ENCODE measurements around the gene SPRR5.

Gene SPRR5, protein sequence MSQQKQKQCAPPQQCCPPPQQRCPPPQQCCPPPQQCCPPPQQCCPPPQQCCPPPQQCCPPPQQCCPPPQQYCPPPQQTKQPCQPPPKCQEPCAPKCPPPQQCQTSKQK

DNA sequence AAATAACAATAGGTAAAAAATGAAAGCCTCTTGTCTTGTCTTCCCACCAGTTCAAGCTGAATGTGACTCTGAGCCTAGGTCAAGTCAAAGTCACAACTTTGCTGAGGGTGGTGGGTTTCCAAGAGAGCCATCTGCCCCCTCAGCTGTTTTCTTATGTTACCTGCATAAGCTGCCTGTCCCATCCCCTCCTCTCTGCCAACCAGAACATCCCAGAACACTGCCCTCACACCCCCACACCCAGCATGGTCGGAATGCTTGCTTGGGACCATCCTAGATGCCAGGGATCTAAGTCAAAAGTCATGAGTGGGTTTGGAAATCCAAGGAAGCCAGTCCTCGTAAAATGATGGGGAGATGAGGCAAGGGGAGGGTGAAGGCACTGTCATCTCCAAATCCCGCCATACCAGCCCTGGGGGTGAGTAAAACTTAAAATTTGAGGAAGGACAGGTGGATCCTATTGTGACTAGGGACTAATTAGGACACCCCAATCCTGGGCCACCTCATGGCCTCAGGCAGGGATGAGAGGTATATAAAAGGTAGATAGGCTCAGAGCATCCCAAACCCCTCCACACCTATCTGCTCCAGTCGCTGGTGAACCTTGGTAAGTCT lies at the start of gene SPRR5:
Gene SPRR5 (plus strand): TSS at position 556 of the 606 bp plus-strand sequence. CDS start 1,349 bp downstream, outside the sequence.
- DNase-seq (ENCODE audit: low spot score) (no peak), FAIRE-seq (no peak)

GRCh38 chr1:152899027-152899426 lies 48.0 kb upstream of the SPRR5 start:
- DNase-seq (ENCODE audit: low spot score) (no peak), FAIRE-seq (no peak)

GRCh38 chr1:152899883-152900282 lies 47.1 kb upstream of the SPRR5 start:
- DNase-seq (ENCODE audit: low spot score) (no peak), FAIRE-seq (no peak)

DNA sequence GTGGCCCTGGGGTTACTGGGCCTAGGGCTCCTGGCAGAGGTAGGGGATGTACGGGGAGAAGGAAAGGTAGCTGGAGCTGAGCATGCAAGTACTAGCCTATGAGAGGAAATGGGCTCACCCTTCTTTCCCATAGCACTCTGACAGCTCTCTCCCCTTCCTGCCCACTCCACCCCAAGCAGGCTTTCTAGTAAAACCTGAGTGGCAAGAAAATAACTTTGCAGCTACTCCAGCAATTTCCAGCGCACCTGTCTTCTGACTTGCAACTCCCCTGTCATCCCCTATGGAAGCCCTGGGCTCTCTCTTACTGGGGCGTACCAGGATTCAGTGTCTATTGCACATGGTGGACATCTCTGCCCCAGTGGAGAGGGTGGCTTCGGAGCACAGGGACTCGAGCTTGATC lies 45.4 kb upstream of the SPRR5 start:
- DNase-seq (ENCODE audit: low spot score): no peak
- no peak for FAIRE-seq

DNA sequence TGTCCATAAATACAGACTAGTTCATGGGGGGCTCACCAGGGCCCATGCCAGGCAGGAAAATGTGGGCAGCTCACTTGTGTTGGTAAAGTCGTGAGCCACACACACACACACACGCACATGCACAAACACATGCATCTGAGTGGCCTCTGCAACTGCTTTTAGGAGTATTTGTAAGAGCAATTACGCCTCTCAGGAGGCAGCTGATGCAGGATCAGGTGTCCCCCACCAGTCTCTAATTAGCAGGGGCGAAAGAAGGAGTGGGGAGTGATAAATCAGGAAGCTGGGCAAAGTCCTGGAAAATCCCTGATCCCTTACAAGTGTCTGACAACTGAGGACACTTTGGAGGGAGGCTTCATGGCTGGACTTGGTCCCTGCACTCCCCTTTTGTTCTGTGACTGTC lies 44.4 kb upstream of the SPRR5 start:
- DNase-seq (ENCODE audit: low spot score) (no peak), FAIRE-seq (no peak)

- FAIRE-seq: no peak
Observed at GRCh38 chr1:152904688-152905440, 42.1 kb upstream of the SPRR5 start.

DNA sequence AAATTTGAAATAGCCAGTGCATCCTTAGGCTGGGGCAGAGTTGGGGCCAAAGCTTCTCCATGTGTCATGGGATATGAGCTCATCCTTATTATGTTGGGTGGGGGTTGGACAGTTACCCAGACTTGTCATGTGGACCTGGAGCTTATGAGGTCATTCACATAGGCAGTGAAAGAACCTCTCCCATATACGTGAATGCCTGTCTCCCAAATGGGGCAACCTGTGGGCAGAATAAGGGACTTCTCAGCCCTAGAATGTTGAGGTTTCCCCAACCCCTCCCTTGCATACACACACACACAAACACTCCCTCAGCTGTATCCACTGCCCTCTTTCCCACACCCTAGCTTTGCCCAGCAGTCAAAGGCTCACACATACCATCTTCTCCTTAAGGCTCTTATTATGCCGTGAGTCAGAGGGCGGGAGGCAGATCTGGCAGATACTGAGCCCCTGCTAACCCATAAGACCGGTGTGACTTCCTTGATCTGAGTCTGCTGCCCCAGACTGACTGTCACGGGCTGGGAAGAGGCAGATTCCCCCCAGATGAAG lies 40.9 kb upstream of the SPRR5 start:
- DNase-seq (ENCODE audit: low spot score): peak; percentile 57
- FAIRE-seq: no peak

More at GRCh38 chr1:152904688-152905440, 42.1 kb upstream of the SPRR5 start:
- DNase-seq (ENCODE audit: low spot score): no peak

DNA sequence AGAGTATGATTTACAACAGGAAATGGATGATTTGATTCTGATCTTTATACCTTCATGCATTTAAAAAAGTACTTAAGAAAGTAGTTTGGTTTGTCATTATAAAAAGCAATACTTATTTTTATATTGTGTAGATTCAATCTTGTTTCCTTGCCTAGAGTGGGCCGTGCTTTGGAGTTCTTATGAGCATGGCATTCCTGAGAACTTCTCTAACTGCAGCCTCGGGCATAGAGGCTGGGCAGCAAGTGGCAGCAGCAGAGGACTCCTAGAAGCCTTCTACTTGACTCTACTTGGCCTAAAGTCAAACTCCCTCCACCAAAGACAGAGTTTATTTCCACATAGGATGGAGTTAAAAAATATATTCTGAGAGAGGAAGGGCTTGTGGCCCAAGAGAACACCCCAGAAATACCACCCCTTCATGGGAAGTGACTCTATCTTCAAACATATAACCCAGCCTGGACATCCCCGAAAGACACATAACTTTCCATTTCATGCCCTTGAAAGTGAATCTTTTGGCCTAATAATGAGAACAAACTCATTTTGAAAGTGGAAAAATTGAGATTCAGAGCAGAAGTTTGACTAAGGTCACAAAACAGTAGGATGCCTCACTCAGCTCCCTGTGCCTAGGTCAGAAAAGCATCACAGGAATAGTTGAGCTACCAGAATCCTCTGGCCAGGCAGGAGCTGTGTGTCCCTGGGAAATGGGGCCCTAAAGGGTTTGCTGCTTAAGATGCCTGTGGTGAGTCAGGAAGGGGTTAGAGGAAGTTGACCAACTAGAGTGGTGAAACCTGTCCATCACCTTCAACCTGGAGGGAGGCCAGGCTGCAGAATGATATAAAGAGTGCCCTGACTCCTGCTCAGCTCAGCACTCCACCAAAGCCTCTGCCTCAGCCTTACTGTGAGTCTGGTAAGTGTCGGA lies 39.1 kb upstream of the SPRR5 start, which contains the start of gene IVL:
Gene IVL (plus strand): TSS at position 861 of the 916 bp plus-strand sequence. CDS start 1,252 bp downstream, outside the sequence.
- DNase-seq (ENCODE audit: low spot score) (no peak), FAIRE-seq (no peak)

DNA sequence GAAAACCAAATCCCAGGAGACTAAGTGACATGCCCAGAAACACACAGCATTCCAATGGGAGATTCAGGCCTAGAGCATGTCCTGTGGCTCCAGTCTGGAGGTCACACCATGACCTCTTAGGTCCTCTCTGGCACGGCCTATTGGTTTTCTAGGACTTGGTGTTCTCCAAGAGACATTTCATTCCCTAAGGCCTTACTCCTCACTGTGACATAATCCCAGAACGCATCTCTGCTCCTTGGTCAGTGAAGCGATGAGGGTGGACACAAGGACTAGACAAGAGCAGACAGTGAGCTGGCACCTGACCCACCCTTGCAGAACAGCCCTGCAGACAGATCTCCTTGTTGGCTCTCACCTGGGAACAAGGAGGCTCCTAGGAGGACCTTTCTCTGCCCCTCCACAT lies 37.8 kb upstream of the SPRR5 start:
- FAIRE-seq (no peak), DNase-seq (ENCODE audit: low spot score) (peak; percentile 17)

DNA sequence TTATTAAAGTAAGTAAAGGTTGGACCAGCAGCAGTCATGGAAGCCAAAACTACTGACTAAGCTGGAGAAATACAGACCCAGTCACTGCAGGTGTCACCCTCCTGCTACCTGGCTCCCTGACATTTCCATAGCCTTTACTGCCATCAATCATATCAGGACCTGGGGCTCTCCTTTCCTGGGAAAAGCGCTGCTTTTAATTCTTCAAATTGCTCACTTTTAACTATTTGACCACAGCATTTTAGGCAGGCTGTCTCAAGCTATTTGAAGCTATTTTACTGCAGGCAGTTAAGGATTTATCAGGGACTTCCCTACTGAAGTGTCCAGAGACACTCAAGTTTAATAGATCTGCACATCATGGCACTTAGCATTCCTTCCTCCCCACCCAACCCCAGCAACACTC lies 34.5 kb upstream of the SPRR5 start:
- DNase-seq (ENCODE audit: low spot score) (no peak), FAIRE-seq (no peak)

GRCh38 chr1:152912900-152913299 lies 34.1 kb upstream of the SPRR5 start:
- DNase-seq (ENCODE audit: low spot score) (no peak), FAIRE-seq (no peak)

DNA sequence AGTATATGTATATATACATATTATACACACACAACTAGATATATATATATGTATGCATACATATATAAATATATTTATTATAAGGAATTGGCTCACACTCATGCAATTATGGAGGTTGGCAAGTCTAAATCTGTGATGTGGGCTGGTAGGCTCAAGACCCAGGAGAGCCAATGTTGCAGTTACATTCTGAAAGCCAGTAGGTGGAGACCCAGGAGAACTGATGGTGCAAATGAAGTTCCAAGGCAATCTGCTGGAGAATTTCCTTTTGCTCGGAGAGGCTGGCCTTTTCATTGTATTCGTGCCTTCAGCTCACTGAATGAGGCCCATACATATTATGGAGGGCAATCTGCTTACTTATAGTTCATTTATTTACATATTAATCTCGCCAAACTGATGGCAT lies 29.2 kb upstream of the SPRR5 start:
- FAIRE-seq: no peak
- DNase-seq (ENCODE audit: low spot score): no peak

GRCh38 chr1:152919071-152919470 lies 27.9 kb upstream of the SPRR5 start:
- FAIRE-seq (no peak), DNase-seq (ENCODE audit: low spot score) (no peak)

- FAIRE-seq (no peak), DNase-seq (ENCODE audit: low spot score) (no peak)
Observed at GRCh38 chr1:152924191-152924590, 22.8 kb upstream of the SPRR5 start.

- FAIRE-seq (no peak), DNase-seq (ENCODE audit: low spot score) (no peak)
Observed at GRCh38 chr1:152926091-152926490, 20.9 kb upstream of the SPRR5 start.

- FAIRE-seq: no peak
- DNase-seq (ENCODE audit: low spot score): no peak
Observed at GRCh38 chr1:152928671-152929070, 18.3 kb upstream of the SPRR5 start.

- DNase-seq (ENCODE audit: low spot score) (no peak), FAIRE-seq (no peak)
Observed at GRCh38 chr1:152932170-152932811, 14.7 kb upstream of the SPRR5 start.

GRCh38 chr1:152933196-152933595 lies 13.8 kb upstream of the SPRR5 start:
- DNase-seq (ENCODE audit: low spot score) (no peak), FAIRE-seq (no peak)

GRCh38 chr1:152940614-152941013 lies 6.4 kb upstream of the SPRR5 start:
- FAIRE-seq: no peak
- DNase-seq (ENCODE audit: low spot score): no peak

DNA sequence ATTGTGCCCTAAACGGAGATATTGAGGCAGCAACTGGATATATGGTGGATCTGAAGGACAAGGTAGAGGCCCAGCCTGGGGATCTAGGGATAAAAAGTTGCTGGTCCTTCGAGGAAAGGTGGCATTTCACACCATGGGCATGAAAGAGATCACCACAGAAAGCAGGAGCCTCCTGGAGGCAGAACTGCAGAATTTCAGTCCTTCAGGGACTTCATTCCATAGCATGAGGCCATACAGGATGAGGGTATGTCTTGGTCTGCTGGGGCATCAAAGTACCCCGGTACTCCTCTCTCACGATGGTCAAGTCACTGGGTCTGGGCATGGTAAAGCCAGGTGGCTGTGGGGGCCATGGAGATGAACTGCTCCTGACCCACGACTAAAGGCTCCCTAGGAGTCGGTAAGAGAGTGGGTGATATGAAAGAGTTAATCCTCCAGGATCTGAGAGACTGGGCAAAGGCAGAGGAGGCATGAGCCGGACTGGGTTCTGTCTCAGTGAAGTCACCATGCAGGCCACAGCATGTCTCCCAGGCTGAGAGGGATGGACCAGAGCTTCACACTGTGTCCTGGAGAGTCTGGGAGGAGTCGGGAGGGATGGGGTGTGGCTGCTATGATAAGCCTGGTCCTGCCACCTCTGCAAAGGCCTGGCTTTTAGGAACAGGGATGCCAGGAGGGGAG lies 5.8 kb upstream of the SPRR5 start:
- no peak for DNase-seq (ENCODE audit: low spot score)
- no peak for FAIRE-seq

Measured in RCC 7860 (cell line).